HUDEP-2 (cell line): ENCODE results near the gene TIMM13.

ENCODE experiments used
- DNase-seq, 76 experiments: peaks; one replicate each; lab custom pipeline; 2025; ENCODE audit not compliant: unreplicated experiment in 76 of 76; lab: John Stamatoyannopoulos, UW

The TIMM13 gene

DNA sequence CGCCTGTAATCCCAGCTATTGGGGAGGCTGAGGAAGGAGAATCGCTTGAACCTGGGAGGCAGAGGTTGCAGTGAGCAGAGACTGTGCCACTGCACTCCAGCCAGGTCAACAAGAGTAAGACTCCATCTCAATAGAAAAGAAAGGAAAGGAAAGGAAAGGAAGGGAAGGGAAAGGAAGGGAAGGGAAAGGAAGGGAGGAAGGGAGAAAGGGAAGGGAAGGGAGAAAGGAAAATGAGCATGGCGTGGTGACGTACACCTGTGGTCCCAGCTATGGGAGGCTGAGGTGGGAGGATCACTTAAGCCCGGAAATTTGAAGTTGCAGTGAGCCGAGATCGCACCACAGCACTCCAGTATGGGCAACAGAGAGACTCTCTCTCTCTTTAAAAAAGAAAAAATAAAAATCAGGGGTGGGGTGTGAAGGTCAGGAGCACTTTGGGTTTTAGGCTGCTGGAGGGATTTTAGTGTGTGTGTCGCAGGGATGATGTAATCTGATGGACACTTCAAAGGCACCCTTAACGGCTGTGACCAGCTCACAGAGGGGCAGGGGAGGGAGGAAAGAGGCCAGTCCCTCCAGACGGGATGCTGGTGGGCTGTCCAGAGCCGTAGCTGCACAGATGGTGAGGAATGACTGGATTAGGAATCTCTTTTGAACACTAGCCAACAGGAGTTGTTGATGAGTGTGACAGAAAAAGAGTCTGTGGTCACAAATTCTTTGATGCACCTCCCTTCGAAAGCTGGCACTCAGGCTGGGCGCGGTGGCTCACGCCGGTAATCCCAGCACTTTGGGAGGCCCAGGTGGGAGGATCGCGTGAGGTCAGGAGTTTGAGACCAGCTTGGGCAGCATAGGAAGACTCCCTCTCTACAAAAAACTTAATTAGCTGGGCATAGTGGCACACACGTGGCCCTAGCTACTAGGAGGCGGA, 39.8 kb downstream of the TIMM13 start:
- no peak for DNase-seq

DNA sequence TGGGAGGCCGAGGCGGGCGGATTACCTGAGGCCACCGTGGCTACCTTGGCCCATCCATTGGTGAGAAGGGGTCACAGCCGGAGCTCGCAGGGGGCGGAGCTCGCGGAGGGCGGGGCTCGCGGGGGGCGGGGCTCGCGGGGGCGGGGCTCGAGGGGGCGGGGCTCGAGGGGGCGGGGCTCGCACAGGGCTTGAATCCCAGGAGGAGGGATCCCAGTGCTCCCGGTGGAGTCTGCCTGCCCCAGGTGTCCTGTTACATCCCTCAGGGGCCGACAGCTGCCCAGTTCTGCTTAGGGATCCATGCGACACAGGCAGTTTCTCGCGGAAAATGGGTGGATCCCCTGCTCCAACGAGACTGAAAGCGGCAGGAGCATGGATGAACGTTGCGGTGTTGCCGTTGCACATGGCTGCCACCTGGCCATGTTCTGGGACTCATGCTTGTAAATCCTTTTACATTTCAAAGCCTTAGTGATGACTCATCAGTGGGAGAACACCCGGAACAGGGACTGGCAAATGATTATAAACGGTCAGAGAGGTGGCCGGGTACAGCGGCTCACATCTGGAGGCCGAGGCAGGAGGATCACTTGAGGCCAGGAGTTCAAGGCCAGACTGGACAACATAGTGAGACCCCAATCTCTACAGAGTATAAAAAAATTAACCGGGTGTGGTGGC, 42.2 kb downstream of the TIMM13 start:
- DNase-seq: peak in 3 of 76 experiments; percentile 19 to 31 (median 23)

DNA sequence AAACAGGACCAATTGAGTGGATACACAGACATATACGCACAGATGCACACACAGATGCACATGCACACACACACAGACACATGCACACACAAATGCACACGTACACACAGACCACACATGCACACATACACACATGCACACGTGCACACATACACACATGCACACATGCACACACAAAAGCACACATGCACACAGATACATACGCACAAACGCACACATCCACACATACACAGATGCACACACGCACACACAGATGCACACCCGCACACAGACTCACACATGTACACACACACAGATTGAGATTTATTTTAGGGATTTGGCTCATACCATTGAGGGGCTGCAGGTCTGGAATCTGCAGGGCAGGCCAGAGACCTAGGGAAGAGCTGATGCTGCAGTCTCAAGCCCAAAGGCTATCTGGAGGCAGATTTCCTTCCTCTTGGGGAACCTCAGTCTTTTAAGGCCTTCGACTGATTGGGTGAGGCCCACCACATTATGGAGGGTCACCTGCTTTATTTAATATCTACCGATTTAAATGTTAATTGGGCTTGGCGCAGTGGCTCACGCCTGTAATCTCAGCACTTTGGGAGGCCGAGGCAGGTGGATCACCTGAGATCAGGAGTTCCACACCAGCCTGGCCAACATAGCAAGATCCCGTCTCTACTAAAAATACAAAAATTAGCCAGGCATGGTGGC, 44.7 kb downstream of the TIMM13 start:
- DNase-seq: no peak

DNA sequence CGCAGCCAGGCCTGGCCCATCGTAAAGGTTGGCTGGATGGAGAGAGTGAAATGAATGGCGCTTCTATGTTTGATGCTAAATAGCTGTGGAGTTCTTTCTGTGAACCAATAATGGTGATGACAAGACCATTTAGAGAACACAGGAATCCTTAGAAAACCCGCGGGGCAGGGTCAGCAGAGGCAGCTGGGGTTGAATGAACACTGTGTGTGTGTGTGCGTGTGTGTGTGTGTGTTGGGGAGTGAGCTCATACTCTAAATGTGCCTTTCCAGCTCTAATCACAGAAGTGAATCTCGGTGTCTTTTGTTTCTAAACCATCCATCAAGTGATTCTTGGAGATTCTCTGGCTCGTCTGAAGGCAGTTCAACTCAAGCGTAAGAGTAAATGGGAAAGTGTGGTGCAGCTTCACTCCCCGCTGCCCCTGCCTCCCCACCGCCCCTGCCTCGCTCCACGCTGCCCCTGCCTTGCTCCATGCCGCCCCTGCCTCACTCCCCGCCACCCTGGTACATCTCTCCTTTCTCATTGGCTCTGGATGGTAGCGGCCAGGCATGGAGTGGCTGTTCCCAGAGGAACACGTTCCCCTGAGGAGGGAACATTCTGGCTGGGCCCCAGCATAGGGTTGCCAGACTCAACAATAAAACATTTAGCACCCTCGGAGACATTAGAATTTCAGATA, 46.1 kb downstream of the TIMM13 start:
- DNase-seq: no peak

DNA sequence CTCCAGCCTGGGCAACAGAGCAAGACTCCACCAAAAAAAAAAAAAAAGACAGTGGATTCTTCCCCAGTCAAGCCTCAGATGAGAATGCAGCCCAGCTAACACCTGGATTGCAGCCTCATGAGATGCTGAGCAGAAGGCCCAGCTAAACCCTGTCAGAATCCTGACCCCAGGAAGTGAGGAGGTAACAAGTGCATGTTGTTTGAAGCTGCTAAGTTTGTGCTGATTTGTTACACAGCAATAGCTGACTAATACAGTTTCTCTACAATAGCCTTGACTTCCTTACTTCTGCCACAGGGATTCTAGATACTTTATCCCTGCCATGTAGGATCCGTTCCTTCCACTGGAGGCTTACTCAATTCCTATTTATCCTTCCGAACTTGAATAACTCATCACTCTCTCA, 46.8 kb downstream of the TIMM13 start:
- DNase-seq: no peak

DNA sequence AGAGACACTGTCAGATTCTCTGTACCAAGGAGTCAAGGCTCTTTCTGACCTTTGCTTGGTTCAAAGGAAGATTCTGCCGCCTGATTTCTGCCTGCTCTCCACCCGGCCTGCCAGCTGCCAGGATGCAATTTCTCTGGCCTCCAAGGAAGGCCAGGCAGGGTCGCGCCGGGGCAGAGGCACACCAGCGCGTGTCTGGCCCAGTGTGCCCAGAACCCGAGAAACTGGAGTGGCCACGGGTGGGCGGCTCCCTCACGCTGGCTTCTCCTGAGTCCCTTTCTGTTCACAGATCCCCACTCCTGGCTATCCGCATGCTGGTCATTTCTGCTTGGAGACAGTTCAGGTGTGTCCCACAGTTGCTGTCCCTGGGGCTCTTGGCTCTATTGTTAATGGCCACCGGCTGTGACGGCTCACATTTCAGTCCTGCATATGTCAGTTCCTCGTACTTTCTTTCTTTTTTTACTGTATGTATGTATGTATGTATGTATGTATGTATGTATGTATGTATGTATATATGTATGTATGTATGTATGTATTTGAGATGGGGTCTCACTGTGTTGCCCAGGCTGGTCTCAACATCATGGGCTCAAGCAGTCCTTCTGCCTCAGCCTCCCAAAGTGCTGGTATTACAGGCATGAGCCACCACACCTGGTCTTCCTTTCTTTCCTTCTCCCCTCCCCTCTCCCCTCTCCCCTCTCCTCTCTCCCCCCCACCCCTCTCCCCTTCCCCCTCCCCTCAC, 50.4 kb downstream of the TIMM13 start:
- DNase-seq: no peak
